Astrocyte (in vitro differentiated cells and primary cell): ENCODE data around the gene PSMC3IP. TPM values are rescaled to one million over a fixed set of nuclear protein-coding genes. Genes with fewer than 3 reads are reported as not detected.

Source experiments
- DNase-seq: peaks from one replicate; pipeline ENCODE4 v3.0.0-alpha.2; 2010; ENCODE audit warnings: low read depth
- FAIRE-seq: peaks from 2 replicates; lab custom pipeline; 2011; peaks lifted over from hg19 to GRCh38; lab: Jason Lieb, UNC
- H2AFZ ChIP-seq: 2 replicates; pipeline ENCODE4 v1.6.0; 2012; ENCODE audit warnings: low read depth, low read length, inconsistent platforms
- H3K27ac ChIP-seq: 2 replicates; pipeline ENCODE4 v1.5.1; 2011; ENCODE audit warnings: low read depth, low read length, inconsistent platforms
- H3K27me3 ChIP-seq: 2 replicates; pipeline ENCODE4 v1.6.0; 2011; ENCODE audit warnings: low read length, inconsistent platforms; ENCODE audit not compliant: insufficient read depth
- H3K36me3 ChIP-seq: 2 replicates; pipeline ENCODE4 v1.5.1; 2011; ENCODE audit warnings: low read length, inconsistent platforms; ENCODE audit not compliant: insufficient read depth
- H3K4me1 ChIP-seq: 2 replicates; pipeline ENCODE4 v1.5.1; 2011; ENCODE audit warnings: low read length, inconsistent platforms; ENCODE audit not compliant: insufficient read depth
- H3K4me2 ChIP-seq: 2 replicates; pipeline ENCODE4 v1.6.0; 2012; ENCODE audit warnings: low read length, inconsistent platforms
- H3K4me3 ChIP-seq: 2 replicates; pipeline ENCODE4 v1.5.1; 2011; ENCODE audit warnings: low read depth, mild to moderate bottlenecking, low read length, inconsistent platforms; ENCODE audit not compliant: insufficient read depth
- H3K79me2 ChIP-seq: 2 replicates; pipeline ENCODE4 v1.6.0; 2012; ENCODE audit warnings: mild to moderate bottlenecking, low read length, inconsistent platforms; ENCODE audit not compliant: insufficient read depth
- H3K9ac ChIP-seq: 2 replicates; pipeline ENCODE4 v1.6.0; 2012; ENCODE audit warnings: mild to moderate bottlenecking, low read length, inconsistent platforms
- H3K9me3 ChIP-seq: 2 replicates; pipeline ENCODE4 v1.5.1; 2012; ENCODE audit warnings: low read depth, mild to moderate bottlenecking, low read length, inconsistent platforms; ENCODE audit not compliant: insufficient read depth
- H4K20me1 ChIP-seq: 2 replicates; pipeline ENCODE4 v1.6.0; 2012; ENCODE audit warnings: low read length, inconsistent platforms; ENCODE audit not compliant: insufficient read depth
- H3K27ac Mint-ChIP-seq: one replicate; pipeline ENCODE4 v1.8.0; 2021; ENCODE audit warnings: mild to moderate bottlenecking, mixed read lengths; ENCODE audit not compliant: unreplicated experiment
- H3K27me3 Mint-ChIP-seq: one replicate; pipeline ENCODE4 v1.8.0; 2021; ENCODE audit warnings: low read depth, mixed read lengths; ENCODE audit not compliant: unreplicated experiment
- H3K36me3 Mint-ChIP-seq: one replicate; pipeline ENCODE4 v1.8.0; 2021; ENCODE audit warnings: low read depth, mixed read lengths; ENCODE audit not compliant: unreplicated experiment
- H3K4me1 Mint-ChIP-seq: one replicate; pipeline ENCODE4 v1.8.0; 2021; ENCODE audit warnings: low read depth, mixed read lengths; ENCODE audit not compliant: unreplicated experiment
- H3K4me3 Mint-ChIP-seq: one replicate; pipeline ENCODE4 v1.8.0; 2021; ENCODE audit warnings: mild to moderate bottlenecking, moderate library complexity, mixed read lengths; ENCODE audit not compliant: unreplicated experiment
- H3K9me3 Mint-ChIP-seq: one replicate; pipeline ENCODE4 v1.8.0; 2021; ENCODE audit warnings: mild to moderate bottlenecking, mixed read lengths; ENCODE audit not compliant: unreplicated experiment
- CTCF ChIP-seq: IDR thresholded peaks from 2 replicates; pipeline ENCODE4 v1.5.1; 2011; ENCODE audit warnings: low read depth, mild to moderate bottlenecking, inconsistent platforms, low read length, moderate library complexity; ENCODE audit not compliant: insufficient read depth
- EZH2 ChIP-seq: IDR thresholded peaks from 2 replicates; pipeline ENCODE4 v1.6.1; 2012; ENCODE audit warnings: mild to moderate bottlenecking, low read length, inconsistent platforms; ENCODE audit not compliant: insufficient read depth
- total RNA-seq: library from RNA; stranded (reverse); gene quantifications from 2 replicates; pipeline ENCODE4 v1.2.1, GENCODE V29; 2021

PSMC3IP gene
- total RNA-seq, 1 donor from 2014 or later: 8.7 TPM

- peak overlapping the region; percentile 83 for H3K27ac ChIP-seq
- peaks cover 19% of the 10 kb centered on the region for H3K4me1 Mint-ChIP-seq
- H3K79me2 ChIP-seq: peaks cover 41% of the 10 kb centered on the region
- H3K9ac ChIP-seq: peak overlapping the region; percentile 96
- H4K20me1 ChIP-seq: no peaks in the 10 kb centered on the region
- H3K4me1 ChIP-seq: peaks cover 22% of the 10 kb centered on the region
- peak overlapping the region; percentile 86 for H3K4me3 ChIP-seq
- FAIRE-seq (no peak), DNase-seq (no peak)
- H3K27me3 Mint-ChIP-seq: no peaks in the 10 kb centered on the region
- peaks cover 3% of the 10 kb centered on the region for H3K36me3 Mint-ChIP-seq
- no peaks in the 10 kb centered on the region for H3K27me3 ChIP-seq
- H3K9me3 ChIP-seq: no peaks in the 10 kb centered on the region
- peak overlapping the region; percentile 94 for H3K27ac Mint-ChIP-seq
- TF ChIP-seq CTCF (no peak), EZH2 (no peak)
- no peaks in the 10 kb centered on the region for H3K9me3 Mint-ChIP-seq
- peak overlapping the region; percentile 95 for H3K4me2 ChIP-seq
- H3K36me3 ChIP-seq: peaks cover 13% of the 10 kb centered on the region
- peak overlapping the region; percentile 78 for H2AFZ ChIP-seq
- peak overlapping the region; percentile 92 for H3K4me3 Mint-ChIP-seq
These were observed 15.0 kb downstream of the PSMC3IP start for GRCh38 chr17:42562388-42563142.

DNA sequence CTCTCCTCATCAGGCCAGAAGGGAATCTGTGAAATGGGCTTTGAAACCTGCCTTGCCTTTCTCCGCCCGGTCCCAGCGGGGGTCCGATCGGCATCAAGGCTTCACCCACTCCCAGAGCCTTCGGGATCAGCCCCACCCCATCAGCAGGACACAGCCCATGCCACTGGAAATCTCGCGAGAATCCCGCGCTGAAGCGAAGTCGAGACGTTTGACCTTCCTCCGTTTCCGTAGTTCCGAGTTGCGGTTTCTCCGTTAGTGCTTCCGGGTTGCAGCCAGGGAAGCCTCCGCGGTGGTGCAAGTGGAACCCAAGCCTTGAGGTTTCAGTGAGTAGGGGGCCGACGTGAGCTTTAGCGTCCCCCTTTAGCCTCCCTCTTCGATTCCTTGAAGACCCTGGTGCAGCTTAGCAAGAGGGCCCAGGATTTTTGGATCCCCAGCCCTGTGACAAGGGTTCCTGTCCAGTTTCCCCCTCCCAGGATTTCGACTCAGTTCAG lies 15.6 kb downstream of the PSMC3IP start, which contains the start of gene COASY:
TSS of gene COASY (plus strand) at position 252 of the 491 bp plus-strand sequence. CDS start 475 bp downstream, outside the sequence.
- Mint-ChIP-seq H3K27me3 (no peaks in the 10 kb centered on the region), H3K36me3 (peaks cover 3% of the 10 kb centered on the region), H3K4me1 (peaks cover 20% of the 10 kb centered on the region), H3K27ac (peak within 1 kb of the TSS; percentile 94), H3K4me3 (peak within 1 kb of the TSS; percentile 92), H3K9me3 (no peaks in the 10 kb centered on the region)
- no peaks in the 10 kb centered on the region for H3K9me3 ChIP-seq
- H3K4me1 ChIP-seq: peaks cover 20% of the 10 kb centered on the region
- H3K4me2 ChIP-seq: peak within 1 kb of the TSS; percentile 95
- peak within 1 kb of the TSS; percentile 96 for H3K9ac ChIP-seq
- TF ChIP-seq CTCF: no peak
- TF ChIP-seq EZH2: no peak
- peak within 1 kb of the TSS; percentile 86 for H3K4me3 ChIP-seq
- peaks cover 35% of the 10 kb centered on the region for H3K79me2 ChIP-seq
- no peaks in the 10 kb centered on the region for H4K20me1 ChIP-seq
- H3K36me3 ChIP-seq: peaks cover 13% of the 10 kb centered on the region
- DNase-seq (peak; percentile 93), FAIRE-seq (no peak)
- H3K27me3 ChIP-seq: no peaks in the 10 kb centered on the region
- peak within 1 kb of the TSS; percentile 83 for H3K27ac ChIP-seq
- H2AFZ ChIP-seq: peak within 1 kb of the TSS; percentile 78

- no peak for FAIRE-seq
- H3K79me2 ChIP-seq: peaks cover 33% of the 10 kb centered on the region
These were observed 17.3 kb downstream of the PSMC3IP start for GRCh38 chr17:42560246-42560645.

More at GRCh38 chr17:42560246-42560645, 17.3 kb downstream of the PSMC3IP start:
- H3K9me3 ChIP-seq: no peaks in the 10 kb centered on the region
- peaks cover 19% of the 10 kb centered on the region for H3K4me1 ChIP-seq
- TF ChIP-seq CTCF (no peak), EZH2 (no peak)
- H3K27me3 ChIP-seq: no peaks in the 10 kb centered on the region
- Mint-ChIP-seq H3K4me1 (peaks cover 24% of the 10 kb centered on the region), H3K4me3 (no peak overlapping the region), H3K27me3 (no peaks in the 10 kb centered on the region), H3K9me3 (no peaks in the 10 kb centered on the region), H3K27ac (no peak overlapping the region), H3K36me3 (peaks cover 3% of the 10 kb centered on the region)
- peaks cover 12% of the 10 kb centered on the region for H3K36me3 ChIP-seq
- H3K4me3 ChIP-seq: no peak overlapping the region
- no peak overlapping the region for H3K27ac ChIP-seq
- no peak overlapping the region for H3K4me2 ChIP-seq
- no peak overlapping the region for H3K9ac ChIP-seq
- DNase-seq: no peak
- H4K20me1 ChIP-seq: no peaks in the 10 kb centered on the region
- H2AFZ ChIP-seq: no peak overlapping the region
